Measurements from ENCODE around the gene OSTM1. TPM values are rescaled to one million over a fixed set of nuclear protein-coding genes. Genes with fewer than 3 reads are reported as not detected.
A peak's percentile ranks its signal among the peaks of the same experiment; 100 is the strongest.
"Not testable (repeated sequence)": the region's sequence is repeated elsewhere in the genome, so short reads cannot be mapped to it uniquely, and the experiment has no call there.

OSTM1 gene
- total and polyA plus RNA-seq, 9 of the 15 experiments (the other 6 are each of a cell fraction or from before 2014, with no cell fraction given) = 5.6 to 29.5 (median 16.3) TPM

GRCh38 chr6:108016283-108016682, 58.3 kb downstream of the OSTM1 start:
- CTCF ChIA-PET (ENCODE audit: low intra/inter-chr PET ratio); H3K79me2 ChIP-seq (ENCODE audit: control insufficient read depth, insufficient read depth, low read length); FAIRE-seq; DNase-seq (ENCODE audit: extremely low read depth in 1 of 4, low spot score in 3 of 4); H4K20me1 ChIP-seq (replicated peaks; ENCODE audit: control insufficient read depth, insufficient read depth, low read length); H3K4me2 ChIP-seq (ENCODE audit: insufficient read depth, low read length); intact Hi-C loops (cut with micrococcal nuclease); H3K4me1 ChIP-seq (replicated peaks in 1 of 2; ENCODE audit: control insufficient read depth in 2 of 2, insufficient read depth in 2 of 2, low read length in 2 of 2); H3K27ac ChIP-seq (ENCODE audit: extremely low read depth, low read depth, low read length); ATAC-seq; BruUV-seq (replicated peaks); POLR2A ChIA-PET; H3K9me1 ChIP-seq (ENCODE audit: control insufficient read depth, insufficient read depth, low read length); H3K4me3 ChIP-seq; H3K36me3 ChIP-seq (ENCODE audit: control insufficient read depth, insufficient read depth, low read length); H3K9me3 ChIP-seq (replicated peaks; ENCODE audit: control insufficient read depth, insufficient read depth, low read depth, low read length); H3K27me3 ChIP-seq (ENCODE audit: control insufficient read depth in 2 of 2, insufficient read depth in 2 of 2, low read length in 2 of 2); H3K9ac ChIP-seq (ENCODE audit: insufficient read depth in 1 of 2, low read depth in 2 of 2, low read length in 2 of 2); in situ Hi-C loops (cut with MboI); H2AFZ ChIP-seq (ENCODE audit: low read depth, low read length): not testable (repeated sequence)
- 31% methylated on average over 6 of the region's 6 CpGs for WGBS (ENCODE audit: insufficient coverage, low coverage, missing lambda C conversion rate)
- TF ChIP-seq ZFP36 (IDR thresholded peaks at IDR 0.05; ENCODE audit: low read depth, low read length, partially characterized antibody) = peak; percentile 89
- TF ChIP-seq ZNF707 (CRISPR knock-in tag; conservative IDR thresholded peaks at IDR 0.05) = peak; percentile 88
- TF ChIP-seq CBX3 (IDR thresholded peaks at IDR 0.05; ENCODE audit: borderline replicate concordance in 1 of 2, low read length in 2 of 2) = 0 out of 3 replicates have a peak, but pooled peaks of 1 of the 2 experiments have one; percentile 19

GRCh38 chr6:108013787-108014439, 60.6 kb downstream of the OSTM1 start:
- no peak overlapping the region for H3K9ac ChIP-seq (ENCODE audit: insufficient read depth in 1 of 2, low read depth in 2 of 2, low read length in 2 of 2)
- CTCF ChIA-PET (ENCODE audit: low intra/inter-chr PET ratio) = no interaction called here
- H3K9me1 ChIP-seq (ENCODE audit: control insufficient read depth, insufficient read depth, low read length) = no peaks in the 10 kb centered on the region
- no peaks in the 10 kb centered on the region for H3K4me1 ChIP-seq (replicated peaks in 1 of 2; ENCODE audit: control insufficient read depth in 2 of 2, insufficient read depth in 2 of 2, low read length in 2 of 2)
- no peaks in the 10 kb centered on the region for H3K36me3 ChIP-seq (ENCODE audit: control insufficient read depth, insufficient read depth, low read length)
- no TSS peak for BruUV-seq (replicated peaks)
- in situ Hi-C loops (cut with MboI) = no loop called here
- POLR2A ChIA-PET = no interaction called here
- FAIRE-seq (no peak), DNase-seq (ENCODE audit: extremely low read depth in 1 of 4, low spot score in 3 of 4) (no peak), ATAC-seq (no peak)
- no peaks in the 10 kb centered on the region for H4K20me1 ChIP-seq (replicated peaks; ENCODE audit: control insufficient read depth, insufficient read depth, low read length)
- 4% methylated on average over 6 of the region's 6 CpGs for WGBS (ENCODE audit: insufficient coverage, low coverage, missing lambda C conversion rate)
- H3K27ac ChIP-seq (ENCODE audit: extremely low read depth, low read depth, low read length) = no peak overlapping the region
- no peak overlapping the region for H2AFZ ChIP-seq (ENCODE audit: low read depth, low read length)
- H3K9me3 ChIP-seq (replicated peaks; ENCODE audit: control insufficient read depth, insufficient read depth, low read depth, low read length) = peaks cover 12% of the 10 kb centered on the region
- H3K4me3 ChIP-seq = no peak overlapping the region
- intact Hi-C loops (cut with micrococcal nuclease) = no loop called here
- no peaks in the 10 kb centered on the region; a peak in 2 of 5 replicates for H3K27me3 ChIP-seq (ENCODE audit: control insufficient read depth in 2 of 2, insufficient read depth in 2 of 2, low read length in 2 of 2)
- H3K79me2 ChIP-seq (ENCODE audit: control insufficient read depth, insufficient read depth, low read length) = no peaks in the 10 kb centered on the region
- no peak overlapping the region for H3K4me2 ChIP-seq (ENCODE audit: insufficient read depth, low read length)
- TF ChIP-seq POLR3G (IDR thresholded peaks at IDR 0.05; ENCODE audit: extremely low read depth, insufficient read length, insufficient replicate concordance) (no peak), ZNF644 (tag; IDR thresholded peaks at IDR 0.05; ENCODE audit: low read depth) (no peak), CHAMP1 (IDR thresholded peaks at IDR 0.05) (no peak), MEF2A (IDR thresholded peaks at IDR 0.05; ENCODE audit: control insufficient read depth, low read depth, low read length) (no peak), GATA2 (CRISPR knock-in tag; IDR thresholded peaks at IDR 0.05) (no peak)

Data from K562 (cell line).